Activated effector memory CD4-positive, alpha-beta T cell treated with anti-CD3 and anti-CD28 coated beads, Interleukin-2, amount 50 U/mL, for 16 hours (primary cell): ENCODE measurements around the gene DRD5.

Experiments
- DNase-seq: peaks from one replicate; pipeline ENCODE4 v3.0.0-alpha.2; 2020

Gene DRD5

GRCh38 chr4:9820343-9820742, 38.9 kb downstream of the DRD5 start:
- no peak for DNase-seq

- no peak for DNase-seq
These were observed 43.6 kb downstream of the DRD5 start for GRCh38 chr4:9825049-9825448.

- DNase-seq = no peak
These were observed 45.1 kb downstream of the DRD5 start for GRCh38 chr4:9826551-9826950.

- no peak for DNase-seq
These were observed 51.2 kb downstream of the DRD5 start for GRCh38 chr4:9832640-9833039.

- DNase-seq = no peak
These were observed 52.0 kb downstream of the DRD5 start for GRCh38 chr4:9833421-9833820.
